GM19452 (cell line): Measurements from ENCODE around the gene ADD3.

Source experiments
- ATAC-seq: cut with Tn5 transposase; IDR thresholded peaks from one replicate; pipeline ENCODE4 v1.9.1; 2021; ENCODE audit not compliant: unreplicated experiment

The ADD3 gene

GRCh38 chr10:110142965-110143364, 135.2 kb downstream of the ADD3 start:
- ATAC-seq: no peak

- no peak for ATAC-seq
Measured at GRCh38 chr10:110144507-110144906, 136.7 kb downstream of the ADD3 start.

GRCh38 chr10:110147961-110148360, 140.2 kb downstream of the ADD3 start:
- no peak for ATAC-seq

GRCh38 chr10:110149259-110149658, 141.5 kb downstream of the ADD3 start:
- ATAC-seq: no peak

GRCh38 chr10:110150046-110150445, 142.3 kb downstream of the ADD3 start:
- ATAC-seq: no peak

- ATAC-seq: no peak
Measured at GRCh38 chr10:110150981-110151380, 143.2 kb downstream of the ADD3 start.

GRCh38 chr10:110151467-110151866, 143.7 kb downstream of the ADD3 start:
- ATAC-seq: no peak

- ATAC-seq: no peak
Measured at GRCh38 chr10:110151971-110152370, 144.2 kb downstream of the ADD3 start.

- ATAC-seq: peak; percentile 43
Measured at GRCh38 chr10:110153396-110153795, 145.6 kb downstream of the ADD3 start.

- ATAC-seq: no peak
Measured at GRCh38 chr10:110156046-110156445, 148.3 kb downstream of the ADD3 start.

- no peak for ATAC-seq
Measured at GRCh38 chr10:110158051-110159005, 150.5 kb downstream of the ADD3 start.

GRCh38 chr10:110160081-110160480, 152.3 kb downstream of the ADD3 start:
- ATAC-seq: no peak

- no peak for ATAC-seq
Measured at GRCh38 chr10:110160522-110160921, 152.7 kb downstream of the ADD3 start.

GRCh38 chr10:110162741-110163145, 155.0 kb downstream of the ADD3 start:
- no peak for ATAC-seq

GRCh38 chr10:110163192-110163773, 155.5 kb downstream of the ADD3 start:
- ATAC-seq: no peak

GRCh38 chr10:110163841-110164240, 156.1 kb downstream of the ADD3 start:
- no peak for ATAC-seq

- ATAC-seq: no peak
Measured at GRCh38 chr10:110165239-110165638, 157.5 kb downstream of the ADD3 start.

GRCh38 chr10:110167149-110167548, 159.4 kb downstream of the ADD3 start:
- no peak for ATAC-seq

- no peak for ATAC-seq
Measured at GRCh38 chr10:110168601-110169481, 161.1 kb downstream of the ADD3 start.

- no peak for ATAC-seq
Measured at GRCh38 chr10:110169586-110169985, 161.8 kb downstream of the ADD3 start.
